ENCODE data around the gene COL5A2. TPM values are rescaled to one million over a fixed set of nuclear protein-coding genes. Genes with fewer than 3 reads are reported as not detected.

COL5A2 gene
- total RNA-seq, 2 experiments from 2014 or later = 0.25 to 0.77 TPM

- ChIA-PET POLR2A (no interaction called here), CTCF (no interaction called here)
- no peak overlapping the region for H3K4me3 ChIP-seq (ENCODE audit: low read length)
- no peaks in the 10 kb centered on the region for H3K27me3 ChIP-seq (ENCODE audit: control insufficient read depth in 1 of 2, insufficient read depth in 2 of 2, low read length in 2 of 2)
- Mint-ChIP-seq H3K9me3 (no peaks in the 10 kb centered on the region), H3K36me3 (ENCODE audit: low read depth) (no peaks in the 10 kb centered on the region), H3K4me3 (no peak overlapping the region), H3K27ac (no peak overlapping the region), H3K4me1 (ENCODE audit: low read depth) (no peaks in the 10 kb centered on the region), H3K27me3 (no peaks in the 10 kb centered on the region)
- no peaks in the 10 kb centered on the region for H3K4me1 ChIP-seq (ENCODE audit: insufficient read depth, low read length)
- no peaks in the 10 kb centered on the region for H3K36me3 ChIP-seq (ENCODE audit: insufficient read depth, low read length)
- ATAC-seq (ENCODE audit: poor library complexity) (no peak), DNase-seq (no peak)
- TF ChIP-seq, protein P1, sequence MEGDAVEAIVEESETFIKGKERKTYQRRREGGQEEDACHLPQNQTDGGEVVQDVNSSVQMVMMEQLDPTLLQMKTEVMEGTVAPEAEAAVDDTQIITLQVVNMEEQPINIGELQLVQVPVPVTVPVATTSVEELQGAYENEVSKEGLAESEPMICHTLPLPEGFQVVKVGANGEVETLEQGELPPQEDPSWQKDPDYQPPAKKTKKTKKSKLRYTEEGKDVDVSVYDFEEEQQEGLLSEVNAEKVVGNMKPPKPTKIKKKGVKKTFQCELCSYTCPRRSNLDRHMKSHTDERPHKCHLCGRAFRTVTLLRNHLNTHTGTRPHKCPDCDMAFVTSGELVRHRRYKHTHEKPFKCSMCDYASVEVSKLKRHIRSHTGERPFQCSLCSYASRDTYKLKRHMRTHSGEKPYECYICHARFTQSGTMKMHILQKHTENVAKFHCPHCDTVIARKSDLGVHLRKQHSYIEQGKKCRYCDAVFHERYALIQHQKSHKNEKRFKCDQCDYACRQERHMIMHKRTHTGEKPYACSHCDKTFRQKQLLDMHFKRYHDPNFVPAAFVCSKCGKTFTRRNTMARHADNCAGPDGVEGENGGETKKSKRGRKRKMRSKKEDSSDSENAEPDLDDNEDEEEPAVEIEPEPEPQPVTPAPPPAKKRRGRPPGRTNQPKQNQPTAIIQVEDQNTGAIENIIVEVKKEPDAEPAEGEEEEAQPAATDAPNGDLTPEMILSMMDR (IDR thresholded peaks at IDR 0.05) = no peak
- intact Hi-C loops (cut with DNase I, micrococcal nuclease) = loop anchor here in 1 of 2 experiments (10.0 kb wide), 1 partner anchor 137 kb away; no protein-coding TSS in a partner anchor
- H3K9me3 ChIP-seq (ENCODE audit: control insufficient read depth in 1 of 2, insufficient read depth in 1 of 2, low read length in 2 of 2) = no peaks in the 10 kb centered on the region
- no peak overlapping the region for H3K27ac ChIP-seq (ENCODE audit: low read depth in 1 of 2, low read length in 2 of 2)
Measured at GRCh38 chr2:189147989-189148388, 31.6 kb downstream of the COL5A2 start.

DNA sequence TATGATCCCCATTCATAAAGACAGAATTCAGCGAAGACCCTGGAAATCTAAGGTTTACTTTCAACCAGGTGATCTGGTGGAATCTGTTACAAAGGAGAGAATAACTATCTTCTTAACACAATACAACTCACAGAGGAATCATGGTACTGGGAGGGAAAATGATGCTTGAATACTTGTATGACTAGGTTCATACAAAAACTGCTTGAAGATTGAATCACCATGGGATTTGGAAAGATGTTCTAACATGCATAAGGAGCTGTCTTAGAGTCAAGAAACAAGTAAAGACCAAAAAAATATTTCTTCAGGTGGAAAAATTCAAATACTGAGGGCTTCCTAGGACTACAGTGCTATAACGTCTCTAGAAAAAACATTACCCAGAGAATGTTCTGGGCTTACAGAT is 32.2 kb downstream of the COL5A2 start:
- Mint-ChIP-seq H3K36me3 (ENCODE audit: low read depth) (no peaks in the 10 kb centered on the region), H3K27me3 (no peaks in the 10 kb centered on the region), H3K4me1 (ENCODE audit: low read depth) (no peaks in the 10 kb centered on the region), H3K9me3 (no peaks in the 10 kb centered on the region), H3K4me3 (no peak overlapping the region), H3K27ac (no peak overlapping the region)
- Histone ChIP-seq H3K27ac (ENCODE audit: low read depth in 1 of 2, low read length in 2 of 2) (no peak overlapping the region), H3K4me1 (ENCODE audit: insufficient read depth, low read length) (no peaks in the 10 kb centered on the region), H3K4me3 (ENCODE audit: low read length) (no peak overlapping the region), H3K36me3 (ENCODE audit: insufficient read depth, low read length) (no peaks in the 10 kb centered on the region), H3K27me3 (ENCODE audit: control insufficient read depth in 1 of 2, insufficient read depth in 2 of 2, low read length in 2 of 2) (no peaks in the 10 kb centered on the region), H3K9me3 (ENCODE audit: control insufficient read depth in 1 of 2, insufficient read depth in 1 of 2, low read length in 2 of 2) (no peaks in the 10 kb centered on the region)
- no peak for ATAC-seq (ENCODE audit: poor library complexity)
- DNase-seq = no peak
- TF ChIP-seq, protein P1 (IDR thresholded peaks at IDR 0.05) = no peak
- ChIA-PET POLR2A (no interaction called here), CTCF (no interaction called here)
- intact Hi-C loops (cut with DNase I, micrococcal nuclease) = loop anchor here in 1 of 2 experiments (10.0 kb wide), 1 partner anchor 137 kb away; no protein-coding TSS in a partner anchor

DNA sequence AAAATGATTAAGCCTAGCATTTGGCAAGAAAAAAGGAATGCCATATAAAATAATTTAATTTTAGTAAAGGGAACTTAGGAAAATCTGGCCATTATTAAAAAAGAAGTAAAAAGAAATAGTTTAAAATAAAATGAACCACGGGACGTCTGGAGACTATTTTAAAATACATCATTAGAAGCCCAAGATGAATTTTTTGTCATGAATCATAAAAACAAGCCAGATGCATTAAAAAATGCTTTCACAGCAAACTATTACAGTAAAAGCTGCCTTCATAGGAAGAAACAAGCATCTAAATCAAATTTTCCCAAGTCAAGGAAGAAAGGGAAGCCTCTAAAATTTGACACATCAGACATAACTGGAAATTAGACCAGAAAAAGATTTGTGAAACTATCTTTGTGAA is 33.0 kb downstream of the COL5A2 start:
- Histone ChIP-seq H3K27me3 (ENCODE audit: control insufficient read depth in 1 of 2, insufficient read depth in 2 of 2, low read length in 2 of 2) (no peaks in the 10 kb centered on the region), H3K9me3 (ENCODE audit: control insufficient read depth in 1 of 2, insufficient read depth in 1 of 2, low read length in 2 of 2) (no peaks in the 10 kb centered on the region), H3K27ac (ENCODE audit: low read depth in 1 of 2, low read length in 2 of 2) (no peak overlapping the region), H3K4me3 (ENCODE audit: low read length) (no peak overlapping the region), H3K36me3 (ENCODE audit: insufficient read depth, low read length) (no peaks in the 10 kb centered on the region), H3K4me1 (ENCODE audit: insufficient read depth, low read length) (no peaks in the 10 kb centered on the region)
- no peaks in the 10 kb centered on the region for H3K27me3 Mint-ChIP-seq
- DNase-seq = no peak
- POLR2A ChIA-PET = no interaction called here
- no peak overlapping the region for H3K4me3 Mint-ChIP-seq
- intact Hi-C loops (cut with DNase I, micrococcal nuclease) = loop anchor here in 1 of 2 experiments (10.0 kb wide), 1 partner anchor 138 kb away; no protein-coding TSS in a partner anchor
- ATAC-seq (ENCODE audit: poor library complexity) = no peak
- no peak overlapping the region for H3K27ac Mint-ChIP-seq
- TF ChIP-seq, protein P1 (IDR thresholded peaks at IDR 0.05) = no peak
- CTCF ChIA-PET = no interaction called here
- no peaks in the 10 kb centered on the region for H3K4me1 Mint-ChIP-seq (ENCODE audit: low read depth)
- no peaks in the 10 kb centered on the region for H3K9me3 Mint-ChIP-seq
- no peaks in the 10 kb centered on the region for H3K36me3 Mint-ChIP-seq (ENCODE audit: low read depth)
